Activated naive CD8-positive, alpha-beta T cell treated with anti-CD3 and anti-CD28 coated beads, Interleukin-2, amount 50 U/mL, for 24 hours (primary cell): ENCODE measurements around the gene IVL.
A peak's percentile ranks its signal among the peaks of the same experiment; 100 is the strongest.

Experiments
- ATAC-seq: fragments of 150-1000 bp; cut with Tn5 transposase; one replicate; pipeline ENCODE4 v1.10.0; 2021
- DNase-seq: peaks from one replicate; pipeline ENCODE4 v3.0.0; 2021
- H3K27ac Mint-ChIP-seq: one replicate; pipeline ENCODE4 v1.8.0; 2021; ENCODE audit warnings: mild to moderate bottlenecking, mixed read lengths
- H3K27me3 Mint-ChIP-seq: one replicate; pipeline ENCODE4 v1.8.0; 2021; ENCODE audit warnings: mixed read lengths
- H3K36me3 Mint-ChIP-seq: one replicate; pipeline ENCODE4 v1.8.0; 2021; ENCODE audit warnings: low read depth, mixed read lengths
- H3K4me1 Mint-ChIP-seq: one replicate; pipeline ENCODE4 v1.8.0; 2021; ENCODE audit warnings: mixed read lengths
- H3K4me3 Mint-ChIP-seq: one replicate; pipeline ENCODE4 v1.8.0; 2021; ENCODE audit warnings: mild to moderate bottlenecking, moderate library complexity, mixed read lengths
- H3K9me3 Mint-ChIP-seq: one replicate; pipeline ENCODE4 v1.8.0; 2021; ENCODE audit warnings: mixed read lengths

The IVL gene, protein sequence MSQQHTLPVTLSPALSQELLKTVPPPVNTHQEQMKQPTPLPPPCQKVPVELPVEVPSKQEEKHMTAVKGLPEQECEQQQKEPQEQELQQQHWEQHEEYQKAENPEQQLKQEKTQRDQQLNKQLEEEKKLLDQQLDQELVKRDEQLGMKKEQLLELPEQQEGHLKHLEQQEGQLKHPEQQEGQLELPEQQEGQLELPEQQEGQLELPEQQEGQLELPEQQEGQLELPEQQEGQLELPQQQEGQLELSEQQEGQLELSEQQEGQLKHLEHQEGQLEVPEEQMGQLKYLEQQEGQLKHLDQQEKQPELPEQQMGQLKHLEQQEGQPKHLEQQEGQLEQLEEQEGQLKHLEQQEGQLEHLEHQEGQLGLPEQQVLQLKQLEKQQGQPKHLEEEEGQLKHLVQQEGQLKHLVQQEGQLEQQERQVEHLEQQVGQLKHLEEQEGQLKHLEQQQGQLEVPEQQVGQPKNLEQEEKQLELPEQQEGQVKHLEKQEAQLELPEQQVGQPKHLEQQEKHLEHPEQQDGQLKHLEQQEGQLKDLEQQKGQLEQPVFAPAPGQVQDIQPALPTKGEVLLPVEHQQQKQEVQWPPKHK

GRCh38 chr1:152907686-152908601, at the start of gene IVL:
TSS of gene IVL (plus strand) at chr1:152908546. CDS start at chr1:152909798, 1,252 bp downstream.
- H3K36me3 Mint-ChIP-seq: no peaks in the 10 kb centered on the region
- ATAC-seq: peak; percentile 46
- H3K4me3 Mint-ChIP-seq: no peak within 1 kb of the TSS
- DNase-seq: no peak
- H3K27me3 Mint-ChIP-seq: peaks cover 20% of the 10 kb centered on the region
- H3K27ac Mint-ChIP-seq: peak within 1 kb of the TSS; percentile 9
- H3K4me1 Mint-ChIP-seq: peaks cover 4% of the 10 kb centered on the region
- H3K9me3 Mint-ChIP-seq: no peaks in the 10 kb centered on the region

GRCh38 chr1:152859696-152860095, 48.6 kb upstream of the IVL start, which contains the start of gene LCE7A:
TSS of gene LCE7A (plus strand) at chr1:152859996. CDS start at chr1:152860698, 702 bp downstream.
- Mint-ChIP-seq H3K27ac (no peak within 1 kb of the TSS), H3K27me3 (peaks cover 11% of the 10 kb centered on the region), H3K36me3 (no peaks in the 10 kb centered on the region), H3K4me1 (no peaks in the 10 kb centered on the region), H3K9me3 (no peaks in the 10 kb centered on the region), H3K4me3 (no peak within 1 kb of the TSS)
- DNase-seq (no peak), ATAC-seq (no peak)

DNA sequence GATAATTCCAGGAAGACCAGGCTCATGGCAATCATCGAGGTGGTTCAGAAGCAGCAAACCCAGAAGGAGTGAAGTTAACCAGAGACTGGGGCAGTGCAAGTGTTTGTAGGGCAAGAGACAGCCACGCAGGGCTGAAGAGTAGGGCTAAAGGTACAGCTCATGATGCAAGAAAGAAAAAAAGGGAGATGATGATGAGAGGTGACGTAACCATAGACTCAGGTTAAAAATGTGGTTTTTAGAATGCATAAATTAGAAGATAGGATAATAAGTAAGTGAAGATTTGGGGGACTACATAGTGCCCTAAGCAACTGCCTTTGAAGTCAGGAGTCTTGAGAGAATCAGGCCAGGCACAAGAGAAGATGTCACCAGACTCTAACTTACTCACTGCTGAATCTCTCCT, 48.2 kb upstream of the IVL start:
- Mint-ChIP-seq H3K9me3 (no peaks in the 10 kb centered on the region), H3K36me3 (no peaks in the 10 kb centered on the region), H3K4me1 (no peaks in the 10 kb centered on the region), H3K27me3 (peaks cover 11% of the 10 kb centered on the region), H3K4me3 (no peak overlapping the region), H3K27ac (no peak overlapping the region)
- DNase-seq (no peak), ATAC-seq (no peak)

- Mint-ChIP-seq H3K4me3 (no peak overlapping the region), H3K4me1 (no peaks in the 10 kb centered on the region), H3K27ac (no peak overlapping the region), H3K27me3 (peaks cover 11% of the 10 kb centered on the region), H3K9me3 (no peaks in the 10 kb centered on the region), H3K36me3 (no peaks in the 10 kb centered on the region)
- no peak for ATAC-seq
- DNase-seq: no peak
Observed at GRCh38 chr1:152861374-152861773, 47.0 kb upstream of the IVL start.

- peaks cover 4% of the 10 kb centered on the region for H3K27me3 Mint-ChIP-seq
Observed at GRCh38 chr1:152864443-152864842, 43.9 kb upstream of the IVL start.

GRCh38 chr1:152866321-152866720, 42.0 kb upstream of the IVL start:
- Mint-ChIP-seq H3K9me3 (no peaks in the 10 kb centered on the region), H3K4me3 (no peak overlapping the region), H3K27me3 (peaks cover 1% of the 10 kb centered on the region), H3K27ac (no peak overlapping the region), H3K36me3 (no peaks in the 10 kb centered on the region), H3K4me1 (no peaks in the 10 kb centered on the region)
- no peak for ATAC-seq
- no peak for DNase-seq

More at GRCh38 chr1:152864443-152864842, 43.9 kb upstream of the IVL start:
- ATAC-seq (no peak), DNase-seq (no peak)
- no peaks in the 10 kb centered on the region for H3K36me3 Mint-ChIP-seq
- H3K4me1 Mint-ChIP-seq: no peaks in the 10 kb centered on the region
- no peak overlapping the region for H3K27ac Mint-ChIP-seq
- no peaks in the 10 kb centered on the region for H3K9me3 Mint-ChIP-seq
- no peak overlapping the region for H3K4me3 Mint-ChIP-seq

DNA sequence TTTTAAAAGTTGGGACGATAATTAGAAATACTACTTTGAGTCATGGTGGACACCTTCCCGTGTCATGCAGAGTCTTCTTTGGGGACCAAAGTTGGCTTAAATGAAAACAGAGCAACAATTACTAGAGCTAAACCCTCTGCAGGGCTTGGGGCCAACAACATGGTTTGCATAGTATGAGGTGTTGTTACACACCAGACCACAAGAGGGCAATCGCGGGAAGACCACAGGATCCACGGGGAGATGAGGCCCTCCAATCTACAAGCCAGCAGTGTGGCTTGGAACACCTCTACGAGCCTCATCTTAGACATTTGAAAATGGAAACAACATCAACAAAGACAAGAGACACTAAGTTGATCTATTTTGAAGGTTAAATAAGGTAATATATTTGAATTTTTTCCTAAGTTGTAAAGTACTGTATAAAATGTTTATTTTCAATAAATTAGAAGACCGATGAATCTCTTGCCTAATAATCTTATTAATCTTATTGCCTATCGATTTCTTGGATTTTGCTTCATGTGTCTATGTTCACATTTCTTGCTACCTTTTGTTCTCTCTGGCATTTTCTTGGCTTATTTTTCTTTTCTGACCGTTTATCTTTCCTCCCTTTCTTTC, 38.4 kb upstream of the IVL start:
- no peaks in the 10 kb centered on the region for H3K36me3 Mint-ChIP-seq
- H3K4me1 Mint-ChIP-seq: no peaks in the 10 kb centered on the region
- H3K27me3 Mint-ChIP-seq: peaks cover 5% of the 10 kb centered on the region
- DNase-seq: peak; percentile 63
- ATAC-seq: no peak
- no peaks in the 10 kb centered on the region for H3K9me3 Mint-ChIP-seq
- H3K4me3 Mint-ChIP-seq: no peak overlapping the region
- no peak overlapping the region for H3K27ac Mint-ChIP-seq

DNA sequence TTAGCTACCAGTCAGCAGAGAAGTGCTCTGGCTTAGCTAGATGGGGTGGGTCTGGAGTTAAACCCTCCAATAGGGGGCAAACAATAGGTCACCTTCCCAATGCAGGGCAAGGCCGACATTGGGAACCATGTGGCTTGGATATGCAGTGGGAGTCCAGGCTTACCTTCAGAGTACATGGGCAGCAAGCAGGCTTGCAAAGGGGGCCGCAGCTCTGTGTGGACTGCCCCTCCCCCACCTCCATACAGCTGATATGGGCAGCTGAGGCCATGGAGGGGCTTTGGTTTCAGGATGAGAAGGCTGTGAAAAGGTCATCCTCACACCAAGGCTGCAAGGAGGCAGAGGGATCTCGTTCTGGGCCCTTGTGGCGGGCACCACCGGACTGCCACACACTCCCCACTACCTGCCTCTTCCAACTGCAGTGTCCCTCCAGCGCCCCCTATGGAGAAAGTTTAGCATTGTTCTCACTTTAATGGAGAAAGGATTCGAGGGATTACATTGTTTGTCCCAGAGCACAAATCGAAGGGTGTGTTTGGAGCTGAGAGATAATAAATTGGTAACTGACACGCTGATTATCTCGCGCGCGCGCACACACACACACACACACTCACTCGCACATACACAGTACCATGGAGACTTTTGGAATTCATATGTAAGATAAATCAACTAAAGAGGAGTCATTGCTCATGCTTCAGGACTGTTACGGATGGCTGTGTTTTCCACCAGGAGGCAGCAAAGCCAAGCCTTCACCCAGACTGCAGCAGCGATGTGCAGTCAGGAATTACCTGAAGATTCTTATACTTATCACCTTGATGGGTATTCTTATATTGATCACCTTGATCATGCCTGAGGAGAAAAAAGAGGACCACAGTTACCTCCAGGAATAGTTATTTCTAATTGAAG, 37.3 kb upstream of the IVL start:
- H3K27ac Mint-ChIP-seq: no peak overlapping the region
- ATAC-seq: no peak
- no peak for DNase-seq

GRCh38 chr1:152871731-152872126, 36.6 kb upstream of the IVL start:
- no peaks in the 10 kb centered on the region for H3K9me3 Mint-ChIP-seq
- H3K27me3 Mint-ChIP-seq: peaks cover 14% of the 10 kb centered on the region
- H3K27ac Mint-ChIP-seq: no peak overlapping the region
- ATAC-seq: no peak
- no peaks in the 10 kb centered on the region for H3K4me1 Mint-ChIP-seq
- no peak overlapping the region for H3K4me3 Mint-ChIP-seq
- H3K36me3 Mint-ChIP-seq: no peaks in the 10 kb centered on the region
- DNase-seq: no peak

More for the DNA sequence above, 37.3 kb upstream of the IVL start:
- no peaks in the 10 kb centered on the region for H3K36me3 Mint-ChIP-seq
- no peak overlapping the region for H3K4me3 Mint-ChIP-seq
- peaks cover 14% of the 10 kb centered on the region for H3K27me3 Mint-ChIP-seq
- no peaks in the 10 kb centered on the region for H3K4me1 Mint-ChIP-seq
- H3K9me3 Mint-ChIP-seq: no peaks in the 10 kb centered on the region

- Mint-ChIP-seq H3K4me1 (no peaks in the 10 kb centered on the region), H3K27ac (no peak overlapping the region), H3K9me3 (no peaks in the 10 kb centered on the region), H3K4me3 (no peak overlapping the region), H3K27me3 (peaks cover 22% of the 10 kb centered on the region), H3K36me3 (no peaks in the 10 kb centered on the region)
- no peak for DNase-seq
- no peak for ATAC-seq
Observed at GRCh38 chr1:152873495-152873894, 34.9 kb upstream of the IVL start.

DNA sequence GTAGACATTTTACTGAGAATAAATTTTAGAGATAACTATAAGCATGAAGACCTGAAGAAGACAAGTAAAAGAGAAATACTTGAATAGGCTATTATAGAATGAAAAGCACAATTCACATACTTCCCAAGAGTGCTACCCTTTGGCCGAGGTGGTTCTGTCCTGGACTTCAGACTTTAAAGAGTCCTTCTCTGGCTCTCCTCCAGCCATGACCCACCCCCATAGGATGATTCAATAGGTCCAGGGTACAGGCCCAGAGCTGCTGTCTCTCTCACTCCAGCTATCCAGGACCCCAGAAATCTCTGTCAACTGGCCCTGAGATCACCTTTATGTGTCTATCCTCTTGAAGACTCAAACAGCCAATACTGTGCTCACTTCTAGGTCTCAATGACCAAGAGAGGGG, 31.5 kb upstream of the IVL start:
- ATAC-seq (no peak), DNase-seq (no peak)
- Mint-ChIP-seq H3K9me3 (no peaks in the 10 kb centered on the region), H3K4me3 (no peak overlapping the region), H3K36me3 (no peaks in the 10 kb centered on the region), H3K27me3 (peaks cover 27% of the 10 kb centered on the region), H3K27ac (no peak overlapping the region), H3K4me1 (no peaks in the 10 kb centered on the region)

- no peak within 1 kb of the TSS for H3K4me3 Mint-ChIP-seq
- ATAC-seq: no peak
- peak; percentile 33 for DNase-seq
- H3K27ac Mint-ChIP-seq: no peak within 1 kb of the TSS
- H3K9me3 Mint-ChIP-seq: no peaks in the 10 kb centered on the region
- no peaks in the 10 kb centered on the region for H3K4me1 Mint-ChIP-seq
- no peaks in the 10 kb centered on the region for H3K36me3 Mint-ChIP-seq
- H3K27me3 Mint-ChIP-seq: peaks cover 23% of the 10 kb centered on the region
Observed at GRCh38 chr1:152878042-152878441, 30.3 kb upstream of the IVL start, which contains the start of gene SMCP. TSS of gene SMCP (plus strand) at chr1:152878322. CDS start at chr1:152884423, 6,101 bp downstream.

- ATAC-seq: no peak
- no peaks in the 10 kb centered on the region for H3K9me3 Mint-ChIP-seq
- no peak overlapping the region for H3K27ac Mint-ChIP-seq
- H3K4me3 Mint-ChIP-seq: no peak overlapping the region
- no peaks in the 10 kb centered on the region for H3K4me1 Mint-ChIP-seq
- H3K36me3 Mint-ChIP-seq: no peaks in the 10 kb centered on the region
- peaks cover 23% of the 10 kb centered on the region for H3K27me3 Mint-ChIP-seq
- no peak for DNase-seq
Observed at GRCh38 chr1:152879559-152880198, 28.7 kb upstream of the IVL start.
